Kidney (tissue), 14 donors: Measurements from ENCODE around the gene HAUS6. TPM values are rescaled to one million over a fixed set of nuclear protein-coding genes. Genes with fewer than 3 reads are reported as not detected.
"Not testable (repeated sequence)": the region's sequence is repeated elsewhere in the genome, so short reads cannot be mapped to it uniquely, and the experiment has no call there.

Source experiments
- DNase-seq, 5 donors: peaks; one replicate each; pipeline ENCODE4 v3.0.0-alpha.2; 2013 to 2020
- FAIRE-seq: peaks from 2 replicates; lab custom pipeline; 2012; peaks lifted over from hg19 to GRCh38; lab: Jason Lieb, UNC
- H3K27ac ChIP-seq, 2 donors: one replicate each; pipeline ENCODE4 v1.7.0; 2013; ENCODE audit warnings: low read depth in 2 of 2, low read length in 2 of 2, inconsistent platforms in 1 of 2
- H3K27me3 ChIP-seq: one replicate; pipeline ENCODE4 v1.7.1; 2013; ENCODE audit warnings: low read length, inconsistent platforms; ENCODE audit not compliant: control insufficient read depth, insufficient read depth
- H3K36me3 ChIP-seq, 3 donors: one replicate each; pipeline versions ENCODE4 v1.7.0 to v1.7.1; 2013; ENCODE audit warnings: low read length in 3 of 3, control low read depth in 1 of 3, inconsistent platforms in 1 of 3; ENCODE audit not compliant: insufficient read depth in 3 of 3, control insufficient read depth in 2 of 3
- H3K4me1 ChIP-seq, 3 donors: one replicate each; pipeline versions ENCODE4 v1.7.0 to v1.7.1; 2013; ENCODE audit warnings: low read length in 3 of 3, inconsistent platforms in 1 of 3, low read depth in 1 of 3; ENCODE audit not compliant: control insufficient read depth in 2 of 3, insufficient read depth in 2 of 3
- H3K4me3 ChIP-seq, 3 donors: one replicate each; pipeline versions ENCODE4 v1.7.0 to v1.8.1; 2013; ENCODE audit warnings: low read length in 3 of 3, control low read depth in 1 of 3, inconsistent platforms in 1 of 3
- H3K9ac ChIP-seq, 3 donors: one replicate each; pipeline versions ENCODE4 v1.7.0 to v1.7.1; 2013; ENCODE audit warnings: low read length in 3 of 3, control low read depth in 1 of 3, inconsistent platforms in 1 of 3
- H3K9me3 ChIP-seq, 3 donors: one replicate each; pipeline versions ENCODE4 v1.7.0 to v1.7.1; 2013; ENCODE audit warnings: low read length in 3 of 3, control low read depth in 1 of 3, inconsistent platforms in 1 of 3; ENCODE audit not compliant: control insufficient read depth in 2 of 3, insufficient read depth in 1 of 3
- CTCF ChIP-seq: IDR thresholded peaks from 3 replicates; pipeline ENCODE4 v1.5.1; 2012; ENCODE audit warnings: mild to moderate bottlenecking, moderate library complexity, borderline replicate concordance; ENCODE audit not compliant: insufficient read depth; ENCODE audit errors: extremely low read depth
- intact Hi-C: fragments of 100-400 bp; cut with DNase I; formaldehyde crosslinking; loops from one replicate; pipeline ENCODE4 v1.11.1; 2022
- polyA plus RNA-seq: library from polyadenylated mRNA; stranded (reverse); fragments of 350-450 nt; fragmentation: Illumina TruSeq; extraction: RNeasy Lipid Tissue Mini Kit (QIAGEN cat#74804); gene quantifications from one replicate; pipeline ENCODE4 v1.2.3, GENCODE V29; 2014; ENCODE audit warnings: low read depth, low replicate concordance; ENCODE audit not compliant: insufficient read depth
- total RNA-seq: library from RNA; stranded (reverse); fragmentation: NEBNext Ultra II Directional; extraction: Animal tissue kit (Norgen Biotek cat#: 25700); gene quantifications from one replicate; pipeline ENCODE4 v1.2.1, GENCODE V29; 2021
- donor health status: control.
- donor health status: control.
- donor health status: control.
- donor health status: control.
- donor health status: control.
- donor health status: DM: yes; HTN: yes; CAD: no.
- donor health status: Normal renal cell carcinoma (clear cell type).

The HAUS6 gene
- total and polyA plus RNA-seq, 2 donors from 2014 or later = 1.9 to 7.8 TPM

DNA sequence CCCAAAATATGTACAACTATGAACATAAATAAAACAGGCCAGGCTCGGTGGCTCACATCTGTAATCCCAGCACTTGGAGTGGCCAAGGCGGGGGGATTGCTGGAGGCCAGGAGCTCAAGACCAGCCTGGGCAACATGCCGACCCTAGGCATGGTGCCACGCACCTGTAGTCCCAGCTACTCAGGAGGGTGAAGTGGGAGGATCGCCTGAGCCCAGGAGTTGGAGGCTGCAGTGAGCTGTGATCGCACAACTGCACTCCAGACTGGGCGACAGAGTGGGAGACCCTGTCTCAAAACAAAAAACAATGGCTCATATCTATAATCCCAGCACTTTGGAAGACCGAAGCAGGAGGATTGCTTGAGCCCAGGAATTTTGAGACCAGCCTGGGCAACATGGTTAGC is 1.5 kb downstream of the HAUS6 start:
- H3K36me3 ChIP-seq = no peaks in the 10 kb centered on the region
- H3K27me3 ChIP-seq = no peaks in the 10 kb centered on the region
- no peak for DNase-seq
- H3K9me3 ChIP-seq = no peaks in the 10 kb centered on the region
- H3K9ac ChIP-seq = no peak overlapping the region
- TF ChIP-seq CTCF = no peak
- no peak overlapping the region for H3K27ac ChIP-seq
- no peak for FAIRE-seq
- peaks cover 0 to 2% (median 0%) of the 10 kb centered on the region in 3 donors for H3K4me1 ChIP-seq
- no peak overlapping the region for H3K4me3 ChIP-seq
- intact Hi-C loops = no loop called here

- H3K9ac ChIP-seq, H3K27ac ChIP-seq, H3K9me3 ChIP-seq, H3K36me3 ChIP-seq, intact Hi-C loops, DNase-seq, H3K4me3 ChIP-seq, H3K4me1 ChIP-seq, FAIRE-seq, H3K27me3 ChIP-seq: not testable (repeated sequence)
These were observed 5.3 kb downstream of the HAUS6 start for GRCh38 chr9:19097431-19097830.

DNA sequence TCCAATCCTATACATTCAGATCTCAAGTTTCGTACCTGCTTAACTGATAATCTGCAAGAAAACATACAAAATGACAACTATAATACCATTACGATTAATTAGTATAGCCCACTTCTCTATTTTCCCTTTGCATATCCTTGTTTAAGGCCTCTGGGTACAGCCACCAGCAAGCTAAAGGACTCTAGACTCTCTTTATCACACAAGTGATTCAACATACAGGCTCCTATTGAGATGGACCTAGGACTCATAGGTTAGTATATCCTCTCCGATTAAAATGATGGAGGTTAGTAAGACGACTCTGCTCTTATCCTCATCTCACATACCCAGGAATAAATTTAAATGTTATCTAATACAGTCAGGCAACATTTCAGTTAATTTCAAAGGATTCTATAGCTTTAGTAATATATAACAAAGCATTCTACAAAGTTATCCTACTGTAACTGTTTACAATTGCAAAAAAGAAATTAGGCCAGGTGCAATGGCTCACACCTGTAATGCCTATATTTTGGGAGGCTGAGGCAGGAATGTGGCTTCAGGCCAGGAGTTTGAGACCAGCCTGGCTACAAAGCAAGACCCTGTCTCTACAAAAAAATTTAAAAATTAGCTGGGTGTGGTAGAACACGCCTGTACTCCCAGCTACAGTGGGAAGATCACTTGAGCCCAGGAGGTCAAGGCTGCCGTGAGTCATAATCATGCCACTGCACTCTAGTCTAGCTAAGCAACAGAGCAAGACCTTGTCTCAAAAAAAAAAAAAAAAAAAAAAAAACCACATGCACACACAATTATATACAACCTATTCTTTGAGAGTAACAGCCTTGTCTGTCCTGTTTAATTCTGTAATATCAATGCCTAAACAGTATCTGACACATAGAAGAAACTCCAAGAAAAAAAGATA is 15.4 kb downstream of the HAUS6 start:
- Histone ChIP-seq H3K9me3 (no peaks in the 10 kb centered on the region), H3K9ac (no peak overlapping the region), H3K27ac (no peak overlapping the region), H3K27me3 (no peaks in the 10 kb centered on the region), H3K4me3 (no peak overlapping the region), H3K4me1 (no peaks in the 10 kb centered on the region), H3K36me3 (peaks cover 2 to 13% (median 5%) of the 10 kb centered on the region in 3 donors)
- intact Hi-C loops = no loop called here
- no peak for TF ChIP-seq CTCF
- DNase-seq = no peak
- no peak for FAIRE-seq

GRCh38 chr9:19085295-19085694 is 17.4 kb downstream of the HAUS6 start:
- Histone ChIP-seq H3K9me3 (no peaks in the 10 kb centered on the region), H3K4me1 (no peaks in the 10 kb centered on the region), H3K27ac (no peak overlapping the region), H3K9ac (no peak overlapping the region), H3K27me3 (no peaks in the 10 kb centered on the region), H3K4me3 (no peak overlapping the region), H3K36me3 (peaks cover 0 to 7% (median 3%) of the 10 kb centered on the region in 3 donors)
- intact Hi-C loops = no loop called here
- DNase-seq = no peak
- no peak for FAIRE-seq
- peak; percentile 12 for TF ChIP-seq CTCF
